Measurements from ENCODE around the gene CELSR1.

CELSR1 gene

DNA sequence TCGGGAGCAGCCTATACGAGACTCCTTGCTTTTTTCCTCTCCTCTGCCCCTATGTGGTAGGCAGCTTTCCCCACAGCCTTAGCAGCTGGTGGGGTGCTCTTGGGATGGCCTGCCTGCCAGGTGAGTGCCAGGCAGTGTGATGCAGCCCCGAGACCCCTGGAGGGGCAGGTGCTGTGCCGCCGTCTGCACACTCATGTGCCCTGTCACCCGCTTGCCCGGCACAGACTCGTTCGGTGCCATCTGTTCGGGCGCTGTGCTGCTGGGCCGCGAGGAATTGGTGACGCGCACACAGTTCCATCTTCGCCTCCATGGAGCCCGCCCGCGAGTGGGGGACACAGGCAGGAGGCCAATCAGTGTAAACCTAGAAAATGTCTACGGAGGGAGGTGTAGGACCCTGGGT is 186.8 kb downstream of the CELSR1 start:
- Histone ChIP-seq H3K4ac (ENCODE audit: low read depth, low read length) (no peak overlapping the region), H3K18ac (ENCODE audit: low read length) (no peak overlapping the region), H3K79me1 (ENCODE audit: low read length) (peaks cover 16% of the 10 kb centered on the region), H3K9ac (ENCODE audit: low read length) (no peak overlapping the region), H3K27ac (ENCODE audit: low read depth, low read length) (no peak overlapping the region), H3K23ac (ENCODE audit: low read length) (no peak overlapping the region), H3K4me3 (ENCODE audit: low read length) (no peak overlapping the region), H2AK5ac (ENCODE audit: low read length) (no peak overlapping the region), H4K8ac (ENCODE audit: low read depth, low read length) (no peak overlapping the region), H3K36me3 (ENCODE audit: control insufficient read depth, insufficient read depth, low read length) (peaks cover 49% of the 10 kb centered on the region), H3K27me3 (ENCODE audit: insufficient read depth, low read length, poor library complexity) (no peaks in the 10 kb centered on the region), H4K5ac (ENCODE audit: low read length) (no peak overlapping the region), H3K4me1 (ENCODE audit: control insufficient read depth, low read depth, low read length) (no peaks in the 10 kb centered on the region), H3K4me2 (ENCODE audit: low read length) (no peak overlapping the region), H2BK5ac (ENCODE audit: low read length) (no peak overlapping the region), H3K56ac (ENCODE audit: low read length) (no peak overlapping the region), H2BK120ac (ENCODE audit: low read depth, low read length) (no peak overlapping the region), H2BK15ac (replicated peaks; ENCODE audit: low read depth) (no peak overlapping the region), H3K79me2 (ENCODE audit: control insufficient read depth, insufficient read depth, low read length) (no peaks in the 10 kb centered on the region)
- WGBS (ENCODE audit: extremely low coverage, insufficient coverage, low lambda C conversion rate): no CpG with 5 or more reads among the region's 20 CpGs
- no peak for DNase-seq

DNA sequence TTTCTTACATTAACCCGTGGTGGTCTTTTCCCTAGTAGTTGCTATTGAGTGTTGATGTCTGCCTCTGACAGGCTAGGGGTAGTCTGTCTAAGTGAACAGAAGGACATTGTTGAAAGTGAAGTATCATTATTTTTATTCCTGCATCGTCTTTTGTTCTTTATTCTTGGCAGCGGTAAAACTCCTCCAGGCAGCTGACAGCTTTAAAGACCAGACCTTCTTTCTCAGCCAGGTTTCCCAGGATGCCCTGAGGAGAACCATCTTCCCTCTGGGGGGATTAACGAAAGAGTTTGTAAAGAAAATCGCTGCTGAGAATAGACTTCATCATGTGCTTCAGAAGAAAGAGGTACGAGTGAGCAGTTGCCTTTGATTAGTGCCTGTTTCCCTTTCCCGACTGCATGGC is 187.3 kb downstream of the CELSR1 start:
- peaks cover 16% of the 10 kb centered on the region for H3K79me1 ChIP-seq (ENCODE audit: low read length)
- no peaks in the 10 kb centered on the region for H3K27me3 ChIP-seq (ENCODE audit: insufficient read depth, low read length, poor library complexity)
- H3K4ac ChIP-seq (ENCODE audit: low read depth, low read length): no peak overlapping the region
- H4K5ac ChIP-seq (ENCODE audit: low read length): no peak overlapping the region
- H4K8ac ChIP-seq (ENCODE audit: low read depth, low read length): no peak overlapping the region
- H3K56ac ChIP-seq (ENCODE audit: low read length): no peak overlapping the region
- H3K4me3 ChIP-seq (ENCODE audit: low read length): no peak overlapping the region
- H2BK120ac ChIP-seq (ENCODE audit: low read depth, low read length): no peak overlapping the region
- H2AK5ac ChIP-seq (ENCODE audit: low read length): no peak overlapping the region
- no peak overlapping the region for H3K4me2 ChIP-seq (ENCODE audit: low read length)
- no peaks in the 10 kb centered on the region for H3K4me1 ChIP-seq (ENCODE audit: control insufficient read depth, low read depth, low read length)
- no peak overlapping the region for H2BK15ac ChIP-seq (replicated peaks; ENCODE audit: low read depth)
- H3K79me2 ChIP-seq (ENCODE audit: control insufficient read depth, insufficient read depth, low read length): peaks cover 2% of the 10 kb centered on the region
- no peak for DNase-seq
- H3K9ac ChIP-seq (ENCODE audit: low read length): no peak overlapping the region
- peaks cover 51% of the 10 kb centered on the region for H3K36me3 ChIP-seq (ENCODE audit: control insufficient read depth, insufficient read depth, low read length)
- no peak overlapping the region for H3K23ac ChIP-seq (ENCODE audit: low read length)
- H3K27ac ChIP-seq (ENCODE audit: low read depth, low read length): no peak overlapping the region
- no peak overlapping the region for H3K18ac ChIP-seq (ENCODE audit: low read length)
- WGBS (ENCODE audit: extremely low coverage, insufficient coverage, low lambda C conversion rate): no CpG with 5 or more reads among the region's 7 CpGs
- no peak overlapping the region for H2BK5ac ChIP-seq (ENCODE audit: low read length)

DNA sequence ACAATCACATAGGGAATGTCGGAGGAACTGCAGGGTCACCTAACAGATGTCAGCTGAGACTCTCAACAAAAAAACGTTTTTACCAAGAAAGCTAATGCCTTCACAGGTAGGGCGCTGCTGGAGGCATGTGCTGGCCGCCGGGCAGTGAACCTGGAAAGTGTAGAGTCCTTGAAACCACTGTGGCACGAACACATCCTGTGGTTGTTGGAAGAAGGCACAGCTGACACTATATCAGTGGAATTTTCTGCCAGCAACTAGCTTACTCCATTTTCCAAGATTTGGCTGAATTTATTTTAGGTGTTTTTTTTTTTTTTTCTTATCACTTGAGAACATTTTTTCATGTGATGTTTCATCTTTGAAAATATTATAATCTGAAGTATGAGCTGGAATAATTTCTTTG is 187.7 kb downstream of the CELSR1 start:
- no peak overlapping the region for H3K4me3 ChIP-seq (ENCODE audit: low read length)
- no peaks in the 10 kb centered on the region for H3K27me3 ChIP-seq (ENCODE audit: insufficient read depth, low read length, poor library complexity)
- no peaks in the 10 kb centered on the region for H3K4me1 ChIP-seq (ENCODE audit: control insufficient read depth, low read depth, low read length)
- no peak overlapping the region for H3K27ac ChIP-seq (ENCODE audit: low read depth, low read length)
- H3K23ac ChIP-seq (ENCODE audit: low read length): no peak overlapping the region
- H2BK15ac ChIP-seq (replicated peaks; ENCODE audit: low read depth): no peak overlapping the region
- no peak overlapping the region for H3K4me2 ChIP-seq (ENCODE audit: low read length)
- no peak overlapping the region for H2AK5ac ChIP-seq (ENCODE audit: low read length)
- H4K8ac ChIP-seq (ENCODE audit: low read depth, low read length): no peak overlapping the region
- no peak overlapping the region for H3K9ac ChIP-seq (ENCODE audit: low read length)
- peaks cover 52% of the 10 kb centered on the region for H3K36me3 ChIP-seq (ENCODE audit: control insufficient read depth, insufficient read depth, low read length)
- no peak overlapping the region for H2BK120ac ChIP-seq (ENCODE audit: low read depth, low read length)
- WGBS (ENCODE audit: extremely low coverage, insufficient coverage, low lambda C conversion rate): no CpG with 5 or more reads among the region's 6 CpGs
- DNase-seq: no peak
- H4K5ac ChIP-seq (ENCODE audit: low read length): no peak overlapping the region
- no peak overlapping the region for H3K4ac ChIP-seq (ENCODE audit: low read depth, low read length)
- H3K79me2 ChIP-seq (ENCODE audit: control insufficient read depth, insufficient read depth, low read length): peaks cover 2% of the 10 kb centered on the region
- no peak overlapping the region for H2BK5ac ChIP-seq (ENCODE audit: low read length)
- H3K18ac ChIP-seq (ENCODE audit: low read length): no peak overlapping the region
- peaks cover 16% of the 10 kb centered on the region for H3K79me1 ChIP-seq (ENCODE audit: low read length)
- no peak overlapping the region for H3K56ac ChIP-seq (ENCODE audit: low read length)

DNA sequence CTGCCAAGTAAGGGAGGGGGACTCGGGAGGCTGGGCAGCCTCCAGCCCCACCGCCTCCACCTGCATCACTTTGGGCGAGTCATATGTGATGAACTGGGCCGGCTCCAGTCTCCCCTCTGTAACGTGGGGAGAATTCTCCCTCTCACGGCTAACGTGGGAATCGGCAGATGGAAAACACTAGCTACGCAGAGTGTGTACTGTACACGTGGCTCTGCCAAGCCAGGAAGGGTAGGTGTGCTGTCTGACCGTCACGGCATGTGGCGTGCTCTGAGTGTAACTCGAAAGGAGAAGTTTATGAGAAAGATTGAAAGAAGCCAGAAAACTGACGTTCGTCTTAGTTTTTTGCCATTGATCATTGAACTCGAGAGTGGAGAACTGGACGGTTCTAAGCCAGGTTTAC is 188.2 kb downstream of the CELSR1 start:
- peaks cover 16% of the 10 kb centered on the region for H3K79me1 ChIP-seq (ENCODE audit: low read length)
- H2BK15ac ChIP-seq (replicated peaks; ENCODE audit: low read depth): no peak overlapping the region
- no peak overlapping the region for H3K9ac ChIP-seq (ENCODE audit: low read length)
- WGBS (ENCODE audit: extremely low coverage, insufficient coverage, low lambda C conversion rate): no CpG with 5 or more reads among the region's 18 CpGs
- H3K27me3 ChIP-seq (ENCODE audit: insufficient read depth, low read length, poor library complexity): no peaks in the 10 kb centered on the region
- H3K56ac ChIP-seq (ENCODE audit: low read length): no peak overlapping the region
- H3K23ac ChIP-seq (ENCODE audit: low read length): no peak overlapping the region
- H4K5ac ChIP-seq (ENCODE audit: low read length): no peak overlapping the region
- no peak overlapping the region for H3K4me2 ChIP-seq (ENCODE audit: low read length)
- H2BK5ac ChIP-seq (ENCODE audit: low read length): no peak overlapping the region
- H3K18ac ChIP-seq (ENCODE audit: low read length): no peak overlapping the region
- H3K27ac ChIP-seq (ENCODE audit: low read depth, low read length): no peak overlapping the region
- no peak overlapping the region for H3K4ac ChIP-seq (ENCODE audit: low read depth, low read length)
- no peaks in the 10 kb centered on the region for H3K4me1 ChIP-seq (ENCODE audit: control insufficient read depth, low read depth, low read length)
- no peak overlapping the region for H4K8ac ChIP-seq (ENCODE audit: low read depth, low read length)
- no peak for DNase-seq
- no peak overlapping the region for H2AK5ac ChIP-seq (ENCODE audit: low read length)
- H3K79me2 ChIP-seq (ENCODE audit: control insufficient read depth, insufficient read depth, low read length): peaks cover 2% of the 10 kb centered on the region
- H3K36me3 ChIP-seq (ENCODE audit: control insufficient read depth, insufficient read depth, low read length): peaks cover 57% of the 10 kb centered on the region
- no peak overlapping the region for H2BK120ac ChIP-seq (ENCODE audit: low read depth, low read length)
- no peak overlapping the region for H3K4me3 ChIP-seq (ENCODE audit: low read length)

DNA sequence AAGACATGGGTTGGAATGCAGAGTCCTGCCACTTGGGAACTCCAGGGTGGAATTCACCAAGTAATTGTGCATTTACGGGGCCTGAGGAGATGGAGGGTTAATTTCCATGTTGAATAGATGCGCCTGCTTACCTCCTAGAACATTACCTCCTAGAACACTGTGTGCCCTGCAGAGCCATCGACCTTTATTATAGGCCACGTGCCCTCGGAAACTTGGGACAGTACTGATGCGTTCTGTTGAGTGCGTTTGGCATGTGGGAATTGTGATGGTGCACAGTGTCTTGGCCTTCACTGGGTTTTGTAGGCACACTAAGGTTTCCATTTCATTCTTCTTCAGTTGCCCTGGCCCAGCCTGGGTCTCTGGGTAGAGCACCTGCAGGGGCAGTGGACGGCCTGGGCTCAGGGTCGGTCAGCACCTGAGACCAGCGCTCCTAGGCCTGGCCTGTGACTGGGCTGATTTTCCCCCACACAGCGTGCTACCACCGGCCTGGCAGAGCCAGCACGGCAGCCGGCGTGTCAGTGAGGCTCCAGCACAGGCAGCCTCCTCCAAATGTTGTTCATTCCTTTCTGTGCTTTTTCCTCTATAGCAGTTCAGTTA is 189.2 kb downstream of the CELSR1 start:
- Histone ChIP-seq H2BK120ac (ENCODE audit: low read depth, low read length) (no peak overlapping the region), H2BK15ac (replicated peaks; ENCODE audit: low read depth) (no peak overlapping the region), H3K79me2 (ENCODE audit: control insufficient read depth, insufficient read depth, low read length) (peaks cover 2% of the 10 kb centered on the region), H3K27ac (ENCODE audit: low read depth, low read length) (no peak overlapping the region), H3K79me1 (ENCODE audit: low read length) (peaks cover 19% of the 10 kb centered on the region), H2BK5ac (ENCODE audit: low read length) (no peak overlapping the region), H4K8ac (ENCODE audit: low read depth, low read length) (no peak overlapping the region), H3K56ac (ENCODE audit: low read length) (no peak overlapping the region), H2AK5ac (ENCODE audit: low read length) (no peak overlapping the region), H3K9ac (ENCODE audit: low read length) (no peak overlapping the region), H3K4me2 (ENCODE audit: low read length) (no peak overlapping the region), H3K18ac (ENCODE audit: low read length) (no peak overlapping the region), H3K4ac (ENCODE audit: low read depth, low read length) (no peak overlapping the region), H3K23ac (ENCODE audit: low read length) (no peak overlapping the region), H3K4me1 (ENCODE audit: control insufficient read depth, low read depth, low read length) (no peaks in the 10 kb centered on the region), H3K4me3 (ENCODE audit: low read length) (no peak overlapping the region), H3K27me3 (ENCODE audit: insufficient read depth, low read length, poor library complexity) (no peaks in the 10 kb centered on the region), H3K36me3 (ENCODE audit: control insufficient read depth, insufficient read depth, low read length) (peaks cover 59% of the 10 kb centered on the region), H4K5ac (ENCODE audit: low read length) (no peak overlapping the region)
- no CpG with 5 or more reads among the region's 15 CpGs for WGBS (ENCODE audit: extremely low coverage, insufficient coverage, low lambda C conversion rate)
- no peak for DNase-seq

DNA sequence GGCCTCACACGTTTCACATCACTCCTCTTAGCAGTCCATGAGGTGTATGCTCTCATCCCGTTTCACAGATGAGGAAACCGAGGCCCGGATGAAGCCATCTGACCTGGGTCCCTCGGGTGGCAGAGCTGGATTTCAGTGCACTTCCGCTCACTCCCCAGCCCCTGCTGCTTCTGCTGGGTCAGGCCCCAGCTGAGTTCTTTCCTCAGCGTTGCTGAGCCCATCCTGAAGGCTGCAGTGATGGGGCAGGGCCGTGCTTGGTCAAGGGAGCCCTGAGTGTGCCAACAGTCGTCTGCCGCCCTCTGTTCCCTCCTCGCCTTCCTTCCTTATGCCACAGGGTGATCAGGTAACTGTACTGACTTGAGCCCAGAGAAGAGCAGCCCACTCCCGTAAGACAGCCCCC is 189.8 kb downstream of the CELSR1 start:
- H3K27me3 ChIP-seq (ENCODE audit: insufficient read depth, low read length, poor library complexity): no peaks in the 10 kb centered on the region
- H3K9ac ChIP-seq (ENCODE audit: low read length): no peak overlapping the region
- H2BK15ac ChIP-seq (replicated peaks; ENCODE audit: low read depth): no peak overlapping the region
- no peak overlapping the region for H3K56ac ChIP-seq (ENCODE audit: low read length)
- DNase-seq: no peak
- no peak overlapping the region for H3K4me3 ChIP-seq (ENCODE audit: low read length)
- no peak overlapping the region for H3K27ac ChIP-seq (ENCODE audit: low read depth, low read length)
- H3K4me2 ChIP-seq (ENCODE audit: low read length): no peak overlapping the region
- H2BK120ac ChIP-seq (ENCODE audit: low read depth, low read length): no peak overlapping the region
- no peak overlapping the region for H4K5ac ChIP-seq (ENCODE audit: low read length)
- no CpG with 5 or more reads among the region's 12 CpGs for WGBS (ENCODE audit: extremely low coverage, insufficient coverage, low lambda C conversion rate)
- peaks cover 21% of the 10 kb centered on the region for H3K79me1 ChIP-seq (ENCODE audit: low read length)
- no peak overlapping the region for H3K18ac ChIP-seq (ENCODE audit: low read length)
- H3K4ac ChIP-seq (ENCODE audit: low read depth, low read length): no peak overlapping the region
- H4K8ac ChIP-seq (ENCODE audit: low read depth, low read length): no peak overlapping the region
- no peak overlapping the region for H3K23ac ChIP-seq (ENCODE audit: low read length)
- no peak overlapping the region for H2AK5ac ChIP-seq (ENCODE audit: low read length)
- peaks cover 60% of the 10 kb centered on the region for H3K36me3 ChIP-seq (ENCODE audit: control insufficient read depth, insufficient read depth, low read length)
- H3K79me2 ChIP-seq (ENCODE audit: control insufficient read depth, insufficient read depth, low read length): peaks cover 2% of the 10 kb centered on the region
- no peak overlapping the region for H2BK5ac ChIP-seq (ENCODE audit: low read length)
- no peaks in the 10 kb centered on the region for H3K4me1 ChIP-seq (ENCODE audit: control insufficient read depth, low read depth, low read length)

Measured in mesendoderm (in vitro differentiated cells).